Parathyroid adenoma (tissue), 2 donors: ENCODE results near the gene ZNF76.

Source experiments
- H2AFZ ChIP-seq: fragments of 300-600 bp; sonication (generic); one replicate; pipeline ENCODE4 v1.7.0; 2017; ENCODE audit warnings: antibody characterized with exemption, mild to moderate bottlenecking
- H3K27ac ChIP-seq: fragments of 300-600 bp; sonication (generic); one replicate; pipeline ENCODE4 v1.7.0; 2017
- H3K27me3 ChIP-seq: fragments of 300-600 bp; sonication (generic); one replicate; pipeline ENCODE4 v1.7.0; 2017; ENCODE audit warnings: low read length; ENCODE audit not compliant: control insufficient read depth, insufficient read depth
- H3K36me3 ChIP-seq: fragments of 300-600 bp; sonication (generic); one replicate; pipeline ENCODE4 v1.7.0; 2017; ENCODE audit warnings: low read length; ENCODE audit not compliant: control insufficient read depth, insufficient read depth
- H3K4me1 ChIP-seq: fragments of 300-600 bp; sonication (generic); one replicate; pipeline ENCODE4 v1.7.0; 2017; ENCODE audit warnings: control low read depth
- H3K4me2 ChIP-seq: fragments of 300-600 bp; sonication (generic); one replicate; pipeline ENCODE4 v1.7.0; 2017; ENCODE audit warnings: low read length
- H3K4me3 ChIP-seq: fragments of 300-600 bp; sonication (generic); one replicate; pipeline ENCODE4 v1.7.0; 2017; ENCODE audit warnings: low read depth, low read length
- H3K79me2 ChIP-seq: fragments of 300-600 bp; sonication (generic); one replicate; pipeline ENCODE4 v1.7.0; 2017; ENCODE audit warnings: control low read depth
- H3K9ac ChIP-seq: fragments of 300-600 bp; sonication (generic); one replicate; pipeline ENCODE4 v1.7.0; 2017; ENCODE audit warnings: mild to moderate bottlenecking
- H3K9me3 ChIP-seq: fragments of 300-600 bp; sonication (generic); one replicate; pipeline ENCODE4 v1.7.0; 2017; ENCODE audit warnings: low read length; ENCODE audit not compliant: control insufficient read depth
- TF ChIP-seq, protein P1 (sequence below): fragments of 300-600 bp; sonication (generic); IDR thresholded peaks from one replicate; pipeline ENCODE4 v1.7.0; 2017; ENCODE audit warnings: antibody characterized with exemption, mild to moderate bottlenecking
- donor health status: primary hyperparathyroidism.

The ZNF76 gene

DNA sequence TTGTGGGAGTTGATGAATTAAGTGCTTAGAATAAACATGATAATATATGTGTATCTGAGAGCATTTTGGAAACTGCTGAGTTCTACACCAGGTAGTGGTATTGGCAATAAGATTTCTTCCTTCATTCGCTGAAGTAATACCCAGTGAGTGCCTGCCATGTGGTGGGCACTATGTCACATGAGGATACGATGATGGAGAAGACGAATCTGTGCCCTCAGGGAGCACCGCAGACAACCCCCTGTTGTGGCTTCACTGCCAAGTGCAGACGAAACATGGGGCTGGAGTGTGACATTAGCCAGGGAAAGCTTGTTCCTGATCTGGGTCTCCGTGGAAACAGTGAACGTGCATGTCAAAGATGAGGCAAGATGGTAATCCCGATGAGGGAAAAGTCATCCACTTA lies 7.9 kb downstream of the ZNF76 start:
- peaks cover 17% of the 10 kb centered on the region for H3K4me1 ChIP-seq
- no peak overlapping the region for H3K4me2 ChIP-seq
- no peak overlapping the region for H3K27ac ChIP-seq
- no peaks in the 10 kb centered on the region for H3K36me3 ChIP-seq
- no peaks in the 10 kb centered on the region for H3K27me3 ChIP-seq
- H3K4me3 ChIP-seq: no peak overlapping the region
- H2AFZ ChIP-seq: no peak overlapping the region
- peaks cover 35% of the 10 kb centered on the region for H3K79me2 ChIP-seq
- H3K9me3 ChIP-seq: no peaks in the 10 kb centered on the region
- H3K9ac ChIP-seq: no peak overlapping the region
- TF ChIP-seq, protein P1, sequence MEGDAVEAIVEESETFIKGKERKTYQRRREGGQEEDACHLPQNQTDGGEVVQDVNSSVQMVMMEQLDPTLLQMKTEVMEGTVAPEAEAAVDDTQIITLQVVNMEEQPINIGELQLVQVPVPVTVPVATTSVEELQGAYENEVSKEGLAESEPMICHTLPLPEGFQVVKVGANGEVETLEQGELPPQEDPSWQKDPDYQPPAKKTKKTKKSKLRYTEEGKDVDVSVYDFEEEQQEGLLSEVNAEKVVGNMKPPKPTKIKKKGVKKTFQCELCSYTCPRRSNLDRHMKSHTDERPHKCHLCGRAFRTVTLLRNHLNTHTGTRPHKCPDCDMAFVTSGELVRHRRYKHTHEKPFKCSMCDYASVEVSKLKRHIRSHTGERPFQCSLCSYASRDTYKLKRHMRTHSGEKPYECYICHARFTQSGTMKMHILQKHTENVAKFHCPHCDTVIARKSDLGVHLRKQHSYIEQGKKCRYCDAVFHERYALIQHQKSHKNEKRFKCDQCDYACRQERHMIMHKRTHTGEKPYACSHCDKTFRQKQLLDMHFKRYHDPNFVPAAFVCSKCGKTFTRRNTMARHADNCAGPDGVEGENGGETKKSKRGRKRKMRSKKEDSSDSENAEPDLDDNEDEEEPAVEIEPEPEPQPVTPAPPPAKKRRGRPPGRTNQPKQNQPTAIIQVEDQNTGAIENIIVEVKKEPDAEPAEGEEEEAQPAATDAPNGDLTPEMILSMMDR: no peak

DNA sequence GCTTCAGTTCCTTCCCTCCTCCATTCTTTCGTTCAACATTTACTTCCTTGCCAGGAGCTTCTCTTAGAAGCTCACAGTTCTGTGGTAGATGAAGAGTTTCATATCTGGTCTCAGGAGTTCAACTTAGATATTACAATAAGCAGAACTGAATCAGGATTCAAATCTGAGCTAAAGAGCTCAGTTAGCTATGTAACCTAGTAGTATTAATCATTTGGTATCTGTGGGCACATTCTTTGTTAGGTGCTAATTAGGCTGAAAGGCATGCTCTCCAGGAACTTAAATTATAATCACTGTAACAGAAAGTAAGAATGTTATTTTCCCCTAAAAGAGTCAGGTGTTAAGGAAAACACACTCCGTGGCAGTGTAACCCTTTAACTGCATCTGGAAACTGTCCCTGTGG lies 8.4 kb downstream of the ZNF76 start:
- no peaks in the 10 kb centered on the region for H3K9me3 ChIP-seq
- H3K36me3 ChIP-seq: no peaks in the 10 kb centered on the region
- no peak overlapping the region for H3K4me2 ChIP-seq
- TF ChIP-seq, protein P1: no peak
- H3K9ac ChIP-seq: no peak overlapping the region
- H3K27me3 ChIP-seq: no peaks in the 10 kb centered on the region
- peaks cover 38% of the 10 kb centered on the region for H3K79me2 ChIP-seq
- no peak overlapping the region for H3K27ac ChIP-seq
- no peak overlapping the region for H2AFZ ChIP-seq
- H3K4me1 ChIP-seq: peaks cover 17% of the 10 kb centered on the region
- H3K4me3 ChIP-seq: no peak overlapping the region

DNA sequence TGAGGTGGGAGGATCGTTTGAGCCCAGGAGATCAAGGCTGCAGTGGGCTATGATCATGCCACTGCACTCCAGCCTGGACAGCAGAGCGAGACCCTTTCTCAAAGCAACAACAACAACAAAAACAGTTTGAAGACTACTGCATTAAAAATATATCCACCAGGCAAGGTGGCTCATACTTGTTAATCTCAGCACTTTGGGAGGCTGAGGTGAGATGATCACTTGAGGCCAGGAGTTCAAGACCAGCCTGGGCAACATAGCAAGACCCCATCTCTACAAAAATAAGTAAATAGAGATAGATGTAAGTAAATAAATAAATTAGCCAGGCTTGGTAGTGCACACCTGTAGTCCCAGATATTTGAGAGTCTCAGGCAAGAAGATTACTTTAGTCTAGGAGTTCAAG lies 12.5 kb downstream of the ZNF76 start:
- H3K79me2 ChIP-seq: peaks cover 40% of the 10 kb centered on the region

DNA sequence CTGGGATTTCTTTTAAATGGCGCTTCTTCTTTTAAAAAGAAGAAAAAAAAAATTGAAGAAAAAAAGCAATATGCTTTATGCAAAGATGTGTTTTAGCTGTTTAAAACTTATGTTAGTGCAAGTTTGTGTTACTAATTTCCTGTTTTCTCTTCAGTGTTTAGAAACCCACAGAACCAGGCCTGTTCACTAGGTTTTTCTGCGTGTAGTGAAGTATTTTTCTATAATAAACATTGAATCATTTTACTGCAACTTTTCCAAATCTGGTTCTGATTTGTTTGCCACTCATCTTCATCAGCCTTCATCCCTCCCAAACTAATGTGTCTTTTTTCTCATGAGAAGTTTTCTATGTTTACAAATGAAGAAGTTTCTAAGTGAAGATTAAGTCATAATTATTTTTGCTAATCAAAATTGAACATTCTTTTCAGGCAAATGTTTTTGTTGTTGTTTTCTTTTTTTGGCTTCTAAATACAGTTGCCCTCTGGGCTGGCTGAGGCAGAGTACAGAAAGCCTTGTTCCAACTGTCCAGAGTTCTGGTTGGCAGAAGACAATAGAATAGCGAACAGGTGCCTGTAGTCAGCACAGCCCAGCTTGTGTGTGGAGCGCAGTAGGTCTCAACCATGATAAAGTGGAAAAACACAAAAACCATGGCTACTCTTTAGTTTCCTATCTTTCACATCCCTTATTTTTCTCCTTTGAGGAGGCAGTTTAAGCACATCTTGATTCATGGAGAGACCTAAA lies 14.5 kb downstream of the ZNF76 start:
- TF ChIP-seq, protein P1: no peak
- H3K27ac ChIP-seq: no peak overlapping the region

More for the DNA sequence above, 12.5 kb downstream of the ZNF76 start:
- Histone ChIP-seq H3K4me1 (no peaks in the 10 kb centered on the region), H3K9me3 (no peaks in the 10 kb centered on the region), H3K27me3 (no peaks in the 10 kb centered on the region), H2AFZ (no peak overlapping the region), H3K9ac (no peak overlapping the region), H3K27ac (no peak overlapping the region), H3K4me3 (no peak overlapping the region), H3K4me2 (no peak overlapping the region), H3K36me3 (no peaks in the 10 kb centered on the region)
- TF ChIP-seq, protein P1: no peak

DNA sequence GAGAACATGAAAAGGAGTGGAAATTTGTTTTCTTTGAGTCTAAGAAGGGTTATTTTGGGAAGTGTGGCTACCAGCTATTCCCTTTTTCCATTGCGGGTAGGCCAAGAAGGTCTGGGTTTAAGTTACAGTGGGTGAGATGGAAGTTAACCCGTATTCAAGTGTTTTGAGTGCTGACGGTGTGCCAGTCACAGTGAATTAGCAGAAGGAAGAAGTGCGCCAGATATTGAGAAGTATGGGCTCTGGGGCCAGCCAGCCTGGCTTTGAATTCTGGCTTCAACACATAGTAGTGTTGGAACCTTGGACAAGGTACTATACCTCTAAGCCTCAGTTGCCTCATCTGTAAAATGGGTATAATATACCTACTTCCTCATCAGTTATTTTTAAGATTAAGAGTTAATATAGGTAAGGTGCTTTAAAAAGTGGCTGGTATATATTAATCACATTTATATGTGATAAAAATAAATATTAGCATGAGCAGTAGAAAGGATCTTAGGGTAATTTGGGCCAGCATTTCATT lies 16.3 kb downstream of the ZNF76 start:
- Histone ChIP-seq H2AFZ (no peak overlapping the region), H3K36me3 (no peaks in the 10 kb centered on the region), H3K4me3 (no peak overlapping the region), H3K27me3 (no peaks in the 10 kb centered on the region), H3K9me3 (no peaks in the 10 kb centered on the region), H3K27ac (no peak overlapping the region), H3K79me2 (peaks cover 21% of the 10 kb centered on the region), H3K9ac (no peak overlapping the region), H3K4me1 (peaks cover 4% of the 10 kb centered on the region), H3K4me2 (no peak overlapping the region)
- TF ChIP-seq, protein P1: no peak

More for the DNA sequence above, 14.5 kb downstream of the ZNF76 start:
- Histone ChIP-seq H3K36me3 (no peaks in the 10 kb centered on the region), H3K4me3 (no peak overlapping the region), H2AFZ (no peak overlapping the region), H3K9ac (no peak overlapping the region), H3K4me1 (no peaks in the 10 kb centered on the region), H3K27me3 (no peaks in the 10 kb centered on the region), H3K4me2 (no peak overlapping the region), H3K9me3 (no peaks in the 10 kb centered on the region), H3K79me2 (peaks cover 29% of the 10 kb centered on the region)
